GM13977 (cell line): ENCODE measurements around the gene MAGI2.
"Not testable (repeated sequence)": the region's sequence is repeated elsewhere in the genome, so short reads cannot be mapped to it uniquely, and the experiment has no call there.

Experiments
- DNase-seq: peaks from one replicate; pipeline ENCODE4 v3.0.0; 2012; ENCODE audit warnings: low spot score
- in situ Hi-C: fragments of 300-500 bp; cut with MboI; formaldehyde crosslinking; loops from one replicate; pipeline ENCODE4 v1.12.0; 2022; ENCODE audit warnings: low sequenced_read_pairs, low pct_unique_long_range_greater_than_20kb, mixed read lengths, inconsistent platforms; ENCODE audit not compliant: unreplicated experiment
- TF ChIP-seq, protein P1 (sequence below): IDR thresholded peaks from 2 replicates; pipeline ENCODE4 v1.5.1; 2012; ENCODE audit warnings: mild to moderate bottlenecking, control low read depth; ENCODE audit not compliant: insufficient read depth; ENCODE audit errors: extremely low read depth, missing control alignments

Gene MAGI2

DNA sequence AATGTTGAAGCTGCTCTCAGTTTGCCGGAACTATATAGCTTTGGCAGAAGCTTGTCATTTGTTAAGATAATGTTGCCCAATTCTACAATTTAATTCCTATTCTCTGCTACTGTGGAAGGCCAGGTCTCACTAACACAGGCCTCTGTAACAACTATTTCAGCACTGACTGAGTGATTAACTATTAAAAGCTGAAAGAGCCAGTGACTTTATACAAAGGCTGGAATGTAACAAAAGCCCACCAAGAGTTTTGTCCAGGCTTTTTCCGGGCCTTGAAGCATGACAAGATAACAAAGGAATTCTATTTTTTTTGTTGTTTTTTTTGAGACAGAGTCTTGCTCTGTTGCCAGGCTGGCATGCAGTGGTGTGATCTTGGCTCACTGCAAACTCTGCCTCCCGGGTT is 859.3 kb downstream of the MAGI2 start:
- in situ Hi-C loops, result no loop called here
- TF ChIP-seq, protein P1, sequence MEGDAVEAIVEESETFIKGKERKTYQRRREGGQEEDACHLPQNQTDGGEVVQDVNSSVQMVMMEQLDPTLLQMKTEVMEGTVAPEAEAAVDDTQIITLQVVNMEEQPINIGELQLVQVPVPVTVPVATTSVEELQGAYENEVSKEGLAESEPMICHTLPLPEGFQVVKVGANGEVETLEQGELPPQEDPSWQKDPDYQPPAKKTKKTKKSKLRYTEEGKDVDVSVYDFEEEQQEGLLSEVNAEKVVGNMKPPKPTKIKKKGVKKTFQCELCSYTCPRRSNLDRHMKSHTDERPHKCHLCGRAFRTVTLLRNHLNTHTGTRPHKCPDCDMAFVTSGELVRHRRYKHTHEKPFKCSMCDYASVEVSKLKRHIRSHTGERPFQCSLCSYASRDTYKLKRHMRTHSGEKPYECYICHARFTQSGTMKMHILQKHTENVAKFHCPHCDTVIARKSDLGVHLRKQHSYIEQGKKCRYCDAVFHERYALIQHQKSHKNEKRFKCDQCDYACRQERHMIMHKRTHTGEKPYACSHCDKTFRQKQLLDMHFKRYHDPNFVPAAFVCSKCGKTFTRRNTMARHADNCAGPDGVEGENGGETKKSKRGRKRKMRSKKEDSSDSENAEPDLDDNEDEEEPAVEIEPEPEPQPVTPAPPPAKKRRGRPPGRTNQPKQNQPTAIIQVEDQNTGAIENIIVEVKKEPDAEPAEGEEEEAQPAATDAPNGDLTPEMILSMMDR, result no peak
- no peak for DNase-seq

DNA sequence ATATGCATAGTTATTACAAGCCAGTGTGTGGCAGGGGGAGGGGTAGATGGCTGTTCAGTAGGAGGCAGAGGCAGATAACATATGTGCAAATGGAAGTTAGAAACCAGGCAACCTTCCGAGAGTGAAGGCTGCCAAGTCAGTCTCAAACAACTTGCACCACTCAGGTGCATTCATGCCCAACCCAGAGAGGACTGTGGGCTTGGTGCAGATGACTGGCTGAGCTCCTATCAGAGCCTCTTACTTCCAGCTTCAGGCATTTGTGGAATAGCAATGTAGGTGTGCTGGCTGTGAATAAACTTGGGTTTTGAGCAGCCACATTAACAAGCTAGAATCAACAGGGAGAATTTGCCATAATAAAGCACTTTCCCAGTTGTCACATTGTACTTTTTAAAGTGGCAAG is 865.1 kb downstream of the MAGI2 start:
- in situ Hi-C loops, result no loop called here
- DNase-seq, result no peak
- TF ChIP-seq, protein P1, result no peak

- no peak for DNase-seq
- TF ChIP-seq, protein P1, result peak; percentile 40
- in situ Hi-C loops, result no loop called here
Observed at GRCh38 chr7:78587443-78588044, 865.9 kb downstream of the MAGI2 start.

- TF ChIP-seq, protein P1, result no peak
- DNase-seq, result no peak
- in situ Hi-C loops, result no loop called here
Observed at GRCh38 chr7:78585980-78586379, 867.5 kb downstream of the MAGI2 start.

- in situ Hi-C loops, result no loop called here
- TF ChIP-seq, protein P1, result no peak
- DNase-seq, result no peak
Observed at GRCh38 chr7:78578686-78579085, 874.8 kb downstream of the MAGI2 start.

DNA sequence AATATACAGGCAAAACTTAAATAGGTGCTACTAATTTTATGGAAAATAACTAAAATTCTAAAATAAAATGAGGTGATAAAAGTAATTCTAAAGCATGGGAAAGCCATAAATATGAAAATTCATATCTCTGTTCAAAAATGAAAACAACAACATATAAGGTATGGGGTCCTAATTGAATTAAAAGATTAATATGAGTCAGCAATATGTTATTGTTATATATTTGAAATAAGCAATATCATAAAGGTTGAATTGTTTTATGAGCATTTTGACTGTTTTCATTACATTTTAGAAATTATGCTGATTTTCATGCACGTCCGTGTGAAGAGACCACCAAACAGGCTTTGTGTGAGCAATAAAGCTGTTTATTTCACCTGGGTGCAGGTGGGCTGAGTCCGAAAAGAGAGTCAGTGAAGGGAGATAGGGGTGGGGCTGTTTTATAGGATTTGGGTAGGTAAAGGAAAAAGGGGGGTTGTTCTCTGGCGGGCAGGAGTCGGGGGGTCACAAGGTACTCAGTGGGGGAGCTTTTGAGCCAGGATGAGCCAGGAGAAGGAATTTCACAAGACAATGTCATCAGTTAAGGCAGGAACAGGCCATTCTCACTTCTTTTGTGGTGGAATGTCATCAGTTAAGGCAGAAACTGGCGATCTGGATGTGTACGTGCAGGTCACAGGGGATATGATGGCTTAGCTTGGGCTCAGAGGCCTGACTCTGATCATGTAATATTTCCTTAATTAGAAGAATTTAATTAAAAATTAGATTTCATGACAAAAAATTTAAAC is 876.1 kb downstream of the MAGI2 start:
- DNase-seq, in situ Hi-C loops: not testable (repeated sequence)

DNA sequence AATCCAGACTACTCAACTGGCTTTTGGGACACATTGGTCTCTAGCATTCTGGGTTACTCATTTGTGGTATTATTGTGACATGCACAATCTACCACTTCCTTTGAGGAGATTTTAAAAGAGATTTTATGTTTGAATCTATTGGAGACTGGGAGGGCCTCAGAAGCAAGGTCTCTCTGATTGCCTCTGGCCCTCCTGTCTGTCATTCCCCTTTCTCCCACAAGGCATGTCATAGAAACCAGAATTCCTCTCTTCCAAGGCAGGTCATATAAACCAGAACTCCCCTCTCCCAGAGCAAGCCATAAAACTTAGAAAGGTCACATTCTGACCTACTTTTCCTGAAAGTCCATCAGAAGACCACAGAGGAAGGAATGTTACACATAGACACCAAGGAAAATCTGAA is 877.2 kb downstream of the MAGI2 start:
- in situ Hi-C loops, result no loop called here
- DNase-seq, result no peak
- TF ChIP-seq, protein P1, result no peak
